BE2C (cell line): ENCODE results near the gene INTS11.

ENCODE experiments used
- DNase-seq: peaks from one replicate; pipeline ENCODE4 v3.0.0-alpha.2; 2020
- H3K27me3 ChIP-seq: fragments of 250-450 bp; sonication (Bioruptor Pico); 2 replicates; pipeline ENCODE4 v1.5.1; 2020; ENCODE audit warnings: mild to moderate bottlenecking
- H3K36me3 ChIP-seq: fragments of 250-450 bp; sonication (Bioruptor Pico); 2 replicates; pipeline ENCODE4 v1.5.1; 2020; ENCODE audit warnings: mild to moderate bottlenecking
- H3K4me1 ChIP-seq: fragments of 250-450 bp; sonication (Bioruptor Pico); 2 replicates; pipeline ENCODE4 v1.5.1; 2020
- H3K4me3 ChIP-seq: 2 replicates; pipeline ENCODE4 v1.5.1; 2011; ENCODE audit warnings: low read depth, low read length
- H3K9me3 ChIP-seq: fragments of 250-450 bp; sonication (Bioruptor Pico); 2 replicates; pipeline ENCODE4 v1.5.1; 2020
- CTCF ChIP-seq: IDR thresholded peaks from 2 replicates; pipeline ENCODE4 v1.5.1; 2012; ENCODE audit warnings: mild to moderate bottlenecking, low read depth, low read length

Gene INTS11

GRCh38 chr1:1354271-1355247 is 30.1 kb upstream of the INTS11 start:
- peak; percentile 11 for DNase-seq
- no peaks in the 10 kb centered on the region for H3K36me3 ChIP-seq
- H3K27me3 ChIP-seq: no peaks in the 10 kb centered on the region
- H3K9me3 ChIP-seq: no peaks in the 10 kb centered on the region
- peaks cover 34% of the 10 kb centered on the region for H3K4me1 ChIP-seq
- TF ChIP-seq CTCF: no peak
- no peak overlapping the region for H3K4me3 ChIP-seq

GRCh38 chr1:1353389-1354151 is 29.1 kb upstream of the INTS11 start:
- no peaks in the 10 kb centered on the region for H3K9me3 ChIP-seq
- TF ChIP-seq CTCF: no peak
- no peaks in the 10 kb centered on the region for H3K36me3 ChIP-seq
- H3K27me3 ChIP-seq: no peaks in the 10 kb centered on the region
- H3K4me3 ChIP-seq: no peak overlapping the region
- no peak for DNase-seq
- H3K4me1 ChIP-seq: peaks cover 25% of the 10 kb centered on the region

GRCh38 chr1:1352786-1353388 is 28.4 kb upstream of the INTS11 start:
- Histone ChIP-seq H3K4me3 (no peak overlapping the region), H3K27me3 (no peaks in the 10 kb centered on the region), H3K9me3 (no peaks in the 10 kb centered on the region), H3K4me1 (peaks cover 24% of the 10 kb centered on the region), H3K36me3 (no peaks in the 10 kb centered on the region)
- no peak for TF ChIP-seq CTCF
- no peak for DNase-seq

- no peaks in the 10 kb centered on the region for H3K36me3 ChIP-seq
- no peak overlapping the region for H3K4me3 ChIP-seq
- no peak for TF ChIP-seq CTCF
- H3K27me3 ChIP-seq: no peaks in the 10 kb centered on the region
- no peak for DNase-seq
- H3K9me3 ChIP-seq: no peaks in the 10 kb centered on the region
- H3K4me1 ChIP-seq: peaks cover 27% of the 10 kb centered on the region
Measured at GRCh38 chr1:1351511-1352427, 27.3 kb upstream of the INTS11 start.

- peak; percentile 49 for TF ChIP-seq CTCF
- peak; percentile 84 for DNase-seq
- Histone ChIP-seq H3K4me3 (peak within 1 kb of the TSS; percentile 86), H3K36me3 (no peaks in the 10 kb centered on the region), H3K27me3 (no peaks in the 10 kb centered on the region), H3K4me1 (peaks cover 27% of the 10 kb centered on the region), H3K9me3 (no peaks in the 10 kb centered on the region)
Measured at GRCh38 chr1:1349256-1350012, 25.0 kb upstream of the INTS11 start, which contains the start of gene DVL1. Gene DVL1, minus strand, starts transcription at chr1:1349418. Its CDS starts 353 bp downstream, at chr1:1349065.
